Stimulated activated CD4-positive, alpha-beta T cell treated with anti-CD3 and anti-CD28 coated beads, TNF-alpha, amount 100 ng/mL, for 48 hours (primary cell): ENCODE results near the gene RHOXF2.
"Not testable (repeated sequence)": the region's sequence is repeated elsewhere in the genome, so short reads cannot be mapped to it uniquely, and the experiment has no call there.

Experiments used
- DNase-seq, 3 donors: peaks; one replicate each; pipeline ENCODE4 v3.0.0-alpha.2; 2020; ENCODE audit warnings: low read depth in 3 of 3

Gene RHOXF2, protein sequence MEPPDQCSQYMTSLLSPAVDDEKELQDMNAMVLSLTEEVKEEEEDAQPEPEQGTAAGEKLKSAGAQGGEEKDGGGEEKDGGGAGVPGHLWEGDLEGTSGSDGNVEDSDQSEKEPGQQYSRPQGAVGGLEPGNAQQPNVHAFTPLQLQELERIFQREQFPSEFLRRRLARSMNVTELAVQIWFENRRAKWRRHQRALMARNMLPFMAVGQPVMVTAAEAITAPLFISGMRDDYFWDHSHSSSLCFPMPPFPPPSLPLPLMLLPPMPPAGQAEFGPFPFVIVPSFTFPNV

DNA sequence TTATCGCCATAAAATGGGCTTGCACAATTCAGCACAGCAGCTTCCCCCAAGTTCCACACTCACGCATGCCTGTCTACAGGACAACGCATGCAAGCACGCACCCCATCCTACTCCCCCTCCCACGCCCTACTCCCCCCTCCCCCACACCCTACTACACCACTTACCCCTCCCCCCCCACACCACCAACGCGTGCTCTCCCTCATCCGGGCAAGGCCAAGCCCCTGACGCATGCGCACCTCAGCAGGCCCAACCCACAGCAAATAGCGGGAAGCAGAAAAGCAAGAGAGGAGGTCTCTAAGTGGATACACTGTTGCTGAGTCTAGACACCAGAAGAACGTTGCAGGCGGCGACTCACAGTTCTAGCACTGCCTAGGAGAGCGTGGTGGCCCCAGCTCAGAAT is at the start of gene RHOXF2:
TSS of gene RHOXF2 (plus strand) at position 301 of the 400 bp plus-strand sequence. CDS start 138 bp downstream, outside the sequence.
- DNase-seq: not testable (repeated sequence)

GRCh38 chrX:120109378-120109777 is 49.0 kb upstream of the RHOXF2 start:
- no peak for DNase-seq

DNA sequence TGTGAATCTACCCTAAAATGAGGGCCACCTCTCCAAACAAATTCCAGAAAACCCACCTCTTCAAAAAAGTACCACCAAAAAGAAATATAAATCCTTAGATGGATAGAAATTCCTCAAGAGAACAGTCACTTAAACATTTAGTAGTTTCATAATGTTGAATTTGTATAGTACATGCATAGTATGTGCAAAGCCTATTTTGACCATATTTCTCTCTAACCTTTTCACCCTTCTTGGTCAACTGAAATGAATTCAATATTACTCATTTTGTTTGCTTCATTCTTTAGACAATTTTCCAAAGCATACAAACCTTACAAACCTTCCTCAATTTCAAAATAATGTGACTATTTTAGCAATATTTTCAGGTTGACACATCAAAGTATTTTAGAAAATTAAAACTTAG is 46.8 kb upstream of the RHOXF2 start:
- DNase-seq: no peak

DNA sequence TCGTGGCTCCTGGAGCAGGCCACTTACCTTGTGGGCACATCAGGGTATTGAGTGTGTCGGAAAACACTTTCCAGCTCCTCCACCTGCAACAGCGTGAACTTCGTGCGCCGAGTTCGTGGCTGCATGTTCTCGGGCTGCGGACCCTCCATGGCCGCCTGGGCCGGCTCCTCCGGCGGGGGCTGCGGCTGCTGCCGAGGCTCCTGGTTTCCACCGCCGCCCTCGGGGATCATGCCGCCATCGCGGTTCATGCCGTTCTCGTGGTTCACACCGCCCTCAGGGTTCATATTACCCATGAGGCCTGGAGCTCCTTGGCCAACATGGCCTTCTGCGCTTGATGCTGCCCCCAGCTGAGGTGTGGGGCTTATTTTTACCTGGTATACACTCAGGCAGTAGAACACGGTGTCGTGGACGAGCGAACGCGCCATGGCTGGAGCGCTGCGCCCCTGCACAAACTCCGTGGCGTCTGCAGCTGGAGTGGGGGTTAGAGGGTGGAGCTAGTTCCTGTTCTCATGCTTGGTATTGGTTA is 42.9 kb upstream of the RHOXF2 start, which contains the start of gene RHOXF1:
TSS of gene RHOXF1 (minus strand) at position 476 of the 526 bp plus-strand sequence. CDS start at position 425, 51 bp downstream.
- no peak for DNase-seq

- no peak for DNase-seq
Observed at GRCh38 chrX:120120223-120120622, 38.2 kb upstream of the RHOXF2 start.

- no peak for DNase-seq
Observed at GRCh38 chrX:120125444-120125843, 33.0 kb upstream of the RHOXF2 start.

DNA sequence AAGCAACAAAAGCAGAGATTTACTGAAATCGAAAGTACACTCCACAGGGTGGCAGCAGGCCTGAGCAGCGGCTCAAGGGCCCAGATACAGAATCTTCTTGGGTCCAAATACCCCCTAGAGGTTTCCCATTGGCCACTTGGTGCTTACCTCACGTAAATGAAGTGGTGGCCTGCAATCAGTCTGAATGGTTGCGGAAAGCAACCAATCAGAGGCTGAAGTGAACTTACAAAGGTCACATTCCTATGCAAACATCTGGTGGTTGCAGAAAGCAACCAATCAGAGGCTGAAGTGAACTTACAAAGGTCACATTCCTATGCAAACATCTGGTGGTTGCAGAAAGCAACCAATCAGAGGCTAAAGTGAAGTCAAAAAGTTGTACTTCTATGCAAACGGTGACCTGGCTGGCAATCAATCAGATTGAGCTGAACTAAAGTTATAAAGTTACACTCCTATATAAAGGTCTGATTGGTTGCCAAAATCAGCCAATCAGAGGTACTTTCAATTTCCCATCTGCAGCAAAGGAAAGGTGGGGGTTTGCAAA is 30.0 kb upstream of the RHOXF2 start:
- not testable (repeated sequence) for DNase-seq

- no peak for DNase-seq
Observed at GRCh38 chrX:120136128-120136527, 22.3 kb upstream of the RHOXF2 start.

DNA sequence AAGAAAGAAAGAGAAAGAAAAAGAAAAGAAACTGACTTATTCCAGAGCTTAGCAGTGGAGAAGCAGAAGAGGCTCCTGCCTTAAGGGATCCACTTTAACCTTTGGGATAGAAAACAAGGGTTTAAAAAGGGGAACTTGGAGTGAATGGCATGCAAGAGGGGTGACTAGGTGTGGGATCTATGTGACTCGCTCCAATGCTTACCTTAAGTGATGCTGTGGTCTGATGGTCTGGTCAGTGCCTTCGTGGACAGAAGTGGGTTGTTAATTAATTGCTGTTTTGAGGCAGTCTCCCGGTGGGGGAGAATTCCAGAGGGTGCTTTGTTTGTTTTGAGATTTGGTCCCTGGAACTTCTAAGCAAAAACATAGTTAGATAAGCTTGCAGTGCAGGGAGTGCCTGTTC is 21.6 kb upstream of the RHOXF2 start:
- DNase-seq: no peak

DNA sequence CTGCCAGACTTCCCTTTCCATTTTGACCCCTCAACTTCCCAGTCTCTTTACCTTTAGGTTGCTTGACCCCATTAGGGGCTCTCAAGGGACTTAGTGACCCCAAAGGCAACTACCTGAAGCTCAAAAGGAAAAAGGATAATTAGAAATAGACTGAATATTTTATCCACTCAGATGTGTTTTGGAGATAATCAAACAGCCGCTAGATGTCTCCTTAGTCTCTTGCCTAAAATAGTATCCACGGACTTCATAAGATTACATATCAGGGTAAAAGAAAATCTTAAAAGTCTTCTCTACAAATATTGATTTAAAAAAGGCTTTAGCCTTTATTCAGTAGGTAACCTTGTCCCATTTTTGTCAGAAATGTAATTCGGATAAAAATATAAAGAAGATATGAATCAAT is 21.0 kb upstream of the RHOXF2 start:
- no peak for DNase-seq

- no peak for DNase-seq
Observed at GRCh38 chrX:120140293-120140981, 18.0 kb upstream of the RHOXF2 start.

- no peak for DNase-seq
Observed at GRCh38 chrX:120144178-120144844, 14.1 kb upstream of the RHOXF2 start.

DNA sequence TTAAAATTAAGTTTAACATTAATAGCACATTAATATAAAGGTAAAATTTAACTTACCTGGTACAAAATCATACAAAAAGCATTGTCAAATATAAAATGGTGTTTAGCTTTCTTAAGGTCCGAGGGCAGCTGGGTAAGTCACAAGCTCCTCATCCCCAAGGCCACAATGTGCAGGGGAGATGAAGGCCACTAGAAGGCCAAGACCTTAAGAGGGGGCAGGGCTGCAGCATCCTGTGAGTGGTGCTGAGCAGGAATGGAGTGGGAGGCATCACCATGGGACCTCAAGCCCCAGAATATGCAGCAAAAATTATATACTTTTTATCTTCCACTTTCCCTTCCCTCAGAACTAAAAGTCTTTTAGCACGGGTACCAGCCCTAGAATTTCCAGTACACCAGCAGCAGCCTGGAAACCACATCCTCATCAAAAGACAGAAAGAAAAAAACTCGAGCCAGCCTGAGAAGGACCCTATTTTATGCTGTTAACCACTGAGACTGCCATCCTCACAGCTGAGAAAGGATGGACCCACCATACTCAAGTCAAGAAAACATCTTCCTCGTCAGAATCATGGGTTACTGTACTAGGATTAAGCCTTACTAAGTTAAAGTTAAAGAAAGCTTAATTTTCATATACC is 13.0 kb upstream of the RHOXF2 start:
- DNase-seq: no peak

GRCh38 chrX:120146323-120146722 is 12.1 kb upstream of the RHOXF2 start:
- DNase-seq: not testable (repeated sequence)

- DNase-seq: no peak
Observed at GRCh38 chrX:120147537-120147936, 10.9 kb upstream of the RHOXF2 start.

DNA sequence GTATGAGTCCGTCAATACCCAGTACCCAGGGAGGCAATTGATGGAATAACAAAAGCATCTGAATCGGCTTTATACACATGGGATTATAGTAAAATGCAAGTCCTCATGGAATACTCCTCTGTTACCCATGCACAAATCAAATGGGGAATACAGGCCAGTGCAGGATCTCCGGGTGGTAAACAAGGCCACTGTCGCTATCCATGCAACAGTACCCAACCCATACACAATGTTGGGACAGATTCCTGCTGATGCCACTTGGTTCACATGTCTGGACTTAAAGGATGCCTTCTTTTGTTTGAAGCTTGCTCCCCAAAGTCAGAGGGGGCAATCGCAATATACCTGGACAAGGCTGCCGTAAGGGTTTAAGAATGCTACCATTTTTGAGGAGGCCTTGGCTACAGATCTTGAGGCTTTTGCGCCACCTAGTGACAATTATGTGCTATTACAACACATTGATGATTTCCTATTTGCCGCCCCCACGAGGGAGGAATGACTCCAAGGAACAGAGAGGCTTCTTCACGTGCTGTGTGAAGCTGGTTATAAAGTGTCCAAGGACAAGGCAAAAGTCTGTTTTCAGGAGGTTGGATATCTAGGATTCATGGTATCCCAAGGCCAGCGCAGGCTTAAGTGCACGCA is 8.2 kb upstream of the RHOXF2 start:
- DNase-seq: not testable (repeated sequence)

DNA sequence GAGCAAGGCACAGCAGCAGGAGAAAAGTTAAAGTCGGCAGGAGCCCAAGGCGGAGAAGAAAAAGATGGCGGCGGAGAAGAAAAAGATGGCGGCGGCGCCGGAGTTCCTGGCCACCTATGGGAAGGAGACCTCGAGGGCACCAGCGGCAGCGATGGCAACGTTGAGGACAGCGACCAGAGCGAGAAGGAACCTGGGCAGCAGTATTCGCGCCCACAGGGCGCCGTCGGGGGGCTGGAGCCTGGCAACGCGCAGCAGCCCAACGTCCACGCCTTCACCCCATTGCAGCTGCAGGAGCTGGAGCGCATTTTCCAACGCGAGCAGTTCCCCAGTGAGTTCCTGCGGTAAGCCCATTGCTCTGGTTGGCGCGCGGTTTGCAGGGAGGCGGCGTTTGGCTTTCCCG is 673 bp downstream of the RHOXF2 start:
- not testable (repeated sequence) for DNase-seq

DNA sequence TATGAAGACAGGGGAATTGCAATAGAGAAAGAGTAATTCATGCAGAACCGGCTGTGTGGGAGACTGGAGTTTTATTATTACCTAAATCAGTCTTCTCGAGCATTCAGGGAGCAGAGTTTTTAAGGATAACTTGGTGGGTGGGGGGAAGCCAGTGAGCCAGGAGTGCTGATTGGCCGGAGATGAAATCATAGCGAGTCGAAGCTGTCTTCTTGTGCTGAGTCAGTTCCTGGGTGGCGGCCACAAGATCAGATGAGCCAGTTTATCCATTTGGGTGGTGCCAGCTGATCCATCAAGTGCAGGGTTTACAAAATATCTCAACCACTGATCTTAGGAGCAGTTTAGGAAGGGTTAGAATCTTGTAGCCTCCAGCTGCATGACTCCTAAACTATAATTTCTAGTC is 34.8 kb downstream of the RHOXF2 start:
- DNase-seq: not testable (repeated sequence)

GRCh38 chrX:120193720-120194119 is 35.3 kb downstream of the RHOXF2 start:
- not testable (repeated sequence) for DNase-seq

DNA sequence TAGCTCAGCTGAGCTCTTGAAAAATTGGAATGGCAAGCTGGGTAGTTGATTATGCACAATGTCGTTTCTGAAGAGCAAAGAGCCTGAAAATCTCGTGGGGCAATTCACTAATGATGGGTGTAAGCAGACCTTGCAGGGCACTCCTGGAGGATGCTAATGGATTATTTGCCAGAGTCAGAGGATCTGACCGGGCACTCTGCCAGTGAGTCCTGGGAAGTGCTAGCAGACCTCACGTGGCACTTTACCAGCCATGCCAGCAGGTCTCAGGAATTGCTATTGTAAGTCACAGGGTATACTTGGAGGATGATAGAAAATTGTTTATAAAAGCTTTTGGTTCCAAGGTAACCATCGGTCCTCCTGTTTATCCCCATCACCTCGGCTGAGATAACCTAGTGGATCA is 37.4 kb downstream of the RHOXF2 start:
- not testable (repeated sequence) for DNase-seq
